OCI-LY1 (cell line): ENCODE data around the gene HYI.

Experiments
- H2AFZ ChIP-seq: fragments of 200-600 bp; sonication (generic), shearing (Covaris generic); 2 replicates; pipeline ENCODE4 v1.6.0; 2014; ENCODE audit warnings: antibody characterized with exemption, mild to moderate bottlenecking, low read length
- H3F3A ChIP-seq: fragments of 200-600 bp; sonication (generic), shearing (Covaris generic); 2 replicates; pipeline ENCODE4 v1.6.0; 2014; ENCODE audit warnings: mild to moderate bottlenecking, antibody characterized with exemption, low read length, moderate library complexity; ENCODE audit not compliant: insufficient read depth
- H3K27ac ChIP-seq: fragments of 200-600 bp; sonication (generic); 2 replicates; pipeline ENCODE4 v1.5.1; 2014; ENCODE audit warnings: low read length, mixed run types, mild to moderate bottlenecking, low read depth; ENCODE audit not compliant: poor library complexity, severe bottlenecking
- H3K27me3 ChIP-seq: fragments of 200-600 bp; sonication (generic); 2 replicates; pipeline ENCODE4 v1.6.0; 2014; ENCODE audit warnings: antibody characterized with exemption, mild to moderate bottlenecking, low read length, moderate library complexity; ENCODE audit not compliant: insufficient read depth
- H3K36me3 ChIP-seq: fragments of 200-600 bp; sonication (generic); 2 replicates; pipeline ENCODE4 v1.6.1; 2014; ENCODE audit warnings: mild to moderate bottlenecking, antibody characterized with exemption, low read length, moderate library complexity, mixed read lengths; ENCODE audit not compliant: insufficient read depth
- H3K4me1 ChIP-seq: fragments of 200-600 bp; sonication (generic); 2 replicates; pipeline ENCODE4 v1.5.1; 2014; ENCODE audit warnings: mild to moderate bottlenecking, low read length, moderate library complexity; ENCODE audit not compliant: insufficient read depth, severe bottlenecking
- H3K4me2 ChIP-seq: fragments of 200-600 bp; sonication (generic), shearing (Covaris generic); 2 replicates; pipeline ENCODE4 v1.6.1; 2014; ENCODE audit warnings: low read length
- H3K4me3 ChIP-seq: fragments of 200-600 bp; sonication (generic); 2 replicates; pipeline ENCODE4 v1.5.1; 2014; ENCODE audit warnings: low read length, low read depth, mild to moderate bottlenecking, mixed read lengths; ENCODE audit not compliant: poor library complexity, severe bottlenecking
- H3K79me2 ChIP-seq: fragments of 200-600 bp; shearing (Covaris generic); 2 replicates; pipeline ENCODE4 v1.6.1; 2016; ENCODE audit warnings: mixed run types, low read length, mixed read lengths; ENCODE audit not compliant: insufficient read depth
- H3K9ac ChIP-seq: fragments of 200-600 bp; sonication (generic), shearing (Covaris generic); 2 replicates; pipeline ENCODE4 v1.6.1; 2014; ENCODE audit warnings: mild to moderate bottlenecking, low read length, mixed read lengths
- H3K9me2 ChIP-seq: fragments of 200-600 bp; sonication (generic), shearing (Covaris generic); 2 replicates; pipeline ENCODE4 v1.6.1; 2014; ENCODE audit warnings: low read depth, mild to moderate bottlenecking, low read length, mixed read lengths
- H3K9me3 ChIP-seq: fragments of 200-600 bp; shearing (Covaris generic); 2 replicates; pipeline ENCODE4 v1.6.1; 2014; ENCODE audit warnings: low read length, mixed read lengths
- H4K20me1 ChIP-seq: fragments of 200-600 bp; sonication (generic), shearing (Covaris generic); 2 replicates; pipeline ENCODE4 v1.6.0; 2016; ENCODE audit warnings: mild to moderate bottlenecking, low read length; ENCODE audit not compliant: insufficient read depth
- EZH2 ChIP-seq: fragments of 200-600 bp; sonication (generic), shearing (Covaris generic); IDR thresholded peaks from 2 replicates; pipeline ENCODE4 v1.8.0; 2017; ENCODE audit warnings: borderline replicate concordance, mixed run types, mild to moderate bottlenecking, antibody characterized with exemption, low read length, moderate library complexity, mixed read lengths
- TF ChIP-seq, protein P1 (sequence below): fragments of 200-600 bp; sonication (generic), shearing (Covaris generic); IDR thresholded peaks from 2 replicates; pipeline ENCODE4 v1.5.1; 2017; ENCODE audit warnings: mild to moderate bottlenecking, antibody characterized with exemption, low read length, moderate library complexity, mixed read lengths

Gene HYI

DNA sequence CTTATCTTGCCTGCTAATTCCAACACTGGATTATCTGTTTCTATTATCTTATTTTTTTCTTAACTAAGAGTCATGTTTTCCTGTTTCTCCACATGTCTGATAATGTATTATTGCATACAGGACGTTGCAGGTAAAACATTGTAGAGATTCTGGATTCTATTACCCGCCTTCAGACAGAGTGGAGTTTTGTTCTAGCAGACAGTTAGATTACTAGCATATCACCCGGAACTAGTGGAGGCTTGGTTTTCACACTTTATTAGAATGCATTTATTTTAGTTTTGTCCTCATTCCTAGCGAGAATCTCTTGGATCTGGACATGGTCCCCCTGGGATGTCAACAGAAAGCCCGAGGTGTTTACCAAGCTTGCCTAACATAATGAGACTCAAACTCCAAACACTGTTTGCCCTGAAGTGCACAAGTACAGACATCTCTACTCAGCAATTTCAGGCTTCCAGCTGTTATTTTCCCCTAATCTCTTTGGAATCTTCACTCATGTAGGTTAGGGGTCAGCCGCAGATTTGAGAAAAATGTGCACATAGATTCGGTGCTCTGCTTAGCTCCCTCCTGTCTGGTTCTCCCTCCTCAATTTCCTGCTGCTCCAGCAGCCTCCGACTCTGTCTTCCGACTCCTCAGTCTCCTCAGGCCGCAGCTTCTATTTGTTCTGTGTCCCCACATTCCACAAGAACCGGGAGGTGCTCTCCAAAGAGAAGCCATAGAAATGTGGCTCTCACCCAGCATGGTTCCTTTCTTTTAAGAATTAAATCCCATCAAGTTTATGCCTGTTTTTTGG, 40.1 kb upstream of the HYI start:
- Histone ChIP-seq H3K27me3 (no peaks in the 10 kb centered on the region; the same call in 1 of the 2 replicates), H3K4me1 (no peaks in the 10 kb centered on the region), H3K9ac (no peak overlapping the region), H3K4me3 (no peak overlapping the region), H3K36me3 (no peaks in the 10 kb centered on the region), H3F3A (no peaks in the 10 kb centered on the region), H2AFZ (no peak overlapping the region), H3K9me2 (no peaks in the 10 kb centered on the region), H3K27ac (no peak overlapping the region), H3K79me2 (no peaks in the 10 kb centered on the region), H4K20me1 (no peaks in the 10 kb centered on the region), H3K9me3 (0 out of 2 replicates have a peak, but pooled peaks cover 2% of the 10 kb centered on the region), H3K4me2 (no peak overlapping the region)
- TF ChIP-seq, protein P1, sequence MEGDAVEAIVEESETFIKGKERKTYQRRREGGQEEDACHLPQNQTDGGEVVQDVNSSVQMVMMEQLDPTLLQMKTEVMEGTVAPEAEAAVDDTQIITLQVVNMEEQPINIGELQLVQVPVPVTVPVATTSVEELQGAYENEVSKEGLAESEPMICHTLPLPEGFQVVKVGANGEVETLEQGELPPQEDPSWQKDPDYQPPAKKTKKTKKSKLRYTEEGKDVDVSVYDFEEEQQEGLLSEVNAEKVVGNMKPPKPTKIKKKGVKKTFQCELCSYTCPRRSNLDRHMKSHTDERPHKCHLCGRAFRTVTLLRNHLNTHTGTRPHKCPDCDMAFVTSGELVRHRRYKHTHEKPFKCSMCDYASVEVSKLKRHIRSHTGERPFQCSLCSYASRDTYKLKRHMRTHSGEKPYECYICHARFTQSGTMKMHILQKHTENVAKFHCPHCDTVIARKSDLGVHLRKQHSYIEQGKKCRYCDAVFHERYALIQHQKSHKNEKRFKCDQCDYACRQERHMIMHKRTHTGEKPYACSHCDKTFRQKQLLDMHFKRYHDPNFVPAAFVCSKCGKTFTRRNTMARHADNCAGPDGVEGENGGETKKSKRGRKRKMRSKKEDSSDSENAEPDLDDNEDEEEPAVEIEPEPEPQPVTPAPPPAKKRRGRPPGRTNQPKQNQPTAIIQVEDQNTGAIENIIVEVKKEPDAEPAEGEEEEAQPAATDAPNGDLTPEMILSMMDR, result no peak
- TF ChIP-seq EZH2, result no peak

DNA sequence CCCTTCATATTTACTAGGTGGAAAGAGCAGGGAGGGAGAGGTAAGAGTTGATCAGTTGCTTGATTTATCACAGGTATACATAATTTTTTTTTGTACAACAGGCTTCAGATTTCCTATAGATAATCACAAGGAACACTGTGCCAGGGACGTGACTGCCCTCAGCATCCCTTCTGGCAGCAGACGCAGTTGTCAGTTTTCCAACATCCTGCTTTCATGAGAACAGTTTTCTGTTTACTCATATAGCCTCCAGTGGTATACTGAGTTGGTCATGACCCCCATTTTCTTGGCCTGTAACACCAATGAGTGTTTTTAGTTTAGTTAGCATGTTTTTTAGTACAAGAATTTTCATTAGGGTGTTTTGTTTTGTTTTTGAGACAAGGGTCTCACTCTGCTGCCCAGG, 39.1 kb upstream of the HYI start:
- Histone ChIP-seq H3K9ac (no peak overlapping the region), H2AFZ (no peak overlapping the region), H3K4me1 (no peaks in the 10 kb centered on the region), H3K4me3 (no peak overlapping the region), H3K9me3 (peaks cover 5% of the 10 kb centered on the region; the same call in 1 of the 2 replicates), H3K79me2 (no peaks in the 10 kb centered on the region), H3K4me2 (no peak overlapping the region), H3K9me2 (no peaks in the 10 kb centered on the region), H3K27ac (no peak overlapping the region), H3K27me3 (no peaks in the 10 kb centered on the region; the same call in 1 of the 2 replicates), H4K20me1 (no peaks in the 10 kb centered on the region), H3F3A (no peaks in the 10 kb centered on the region), H3K36me3 (no peaks in the 10 kb centered on the region; the same call in 1 of the 2 replicates)
- TF ChIP-seq, protein P1, result no peak
- no peak for TF ChIP-seq EZH2

DNA sequence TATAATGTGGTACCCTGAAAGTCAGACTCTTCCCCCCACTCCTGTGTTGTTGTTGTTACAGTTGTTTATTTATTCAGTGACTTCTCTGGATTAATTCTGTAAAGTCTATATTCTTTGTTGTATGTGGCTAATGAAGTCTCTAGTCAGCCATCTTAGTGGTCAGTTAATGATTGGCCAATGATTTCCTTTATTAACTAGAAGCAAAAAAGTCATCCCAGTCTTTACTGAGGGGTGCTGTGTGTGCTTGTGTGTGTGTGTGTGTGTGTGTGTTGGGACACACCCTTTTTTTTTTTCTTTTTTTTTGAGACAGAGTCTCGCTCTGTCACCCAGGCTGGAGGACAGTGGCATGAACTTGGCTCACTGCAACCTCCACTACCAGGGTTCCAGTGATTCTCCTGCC, 37.3 kb upstream of the HYI start:
- Histone ChIP-seq H3K4me2 (no peak overlapping the region), H3K4me1 (no peaks in the 10 kb centered on the region), H2AFZ (no peak overlapping the region), H3K36me3 (no peaks in the 10 kb centered on the region; the same call in 1 of the 2 replicates), H3F3A (no peaks in the 10 kb centered on the region), H4K20me1 (no peaks in the 10 kb centered on the region), H3K9me3 (peaks cover 5% of the 10 kb centered on the region; the same call in 1 of the 2 replicates), H3K9me2 (no peaks in the 10 kb centered on the region), H3K27me3 (no peaks in the 10 kb centered on the region; the same call in 1 of the 2 replicates), H3K9ac (no peak overlapping the region), H3K4me3 (no peak overlapping the region), H3K27ac (no peak overlapping the region), H3K79me2 (no peaks in the 10 kb centered on the region)
- TF ChIP-seq, protein P1, result no peak
- TF ChIP-seq EZH2, result no peak
